PFSK-1 (cell line): ENCODE data around the gene STRA8.

Experiments used
- FOXP2 ChIP-seq: optimal IDR thresholded peaks from 2 replicates; pipeline ENCODE3; 2011; ENCODE audit warnings: borderline replicate concordance, control low read depth, inconsistent platforms; ENCODE audit not compliant: insufficient read depth; ENCODE audit errors: extremely low read length, extremely low read depth
- POLR2AphosphoS5 ChIP-seq: IDR thresholded peaks from 2 replicates; pipeline ENCODE4 v1.6.1; 2012; ENCODE audit warnings: low read depth, mild to moderate bottlenecking, control low read depth, low read length, moderate library complexity
- REST ChIP-seq, 2 experiments: IDR thresholded peaks; 2 replicates each; pipeline versions ENCODE4 v1.6.1 to v1.8.0; 2011 to 2012; ENCODE audit warnings: low read depth in 2 of 2, low read length in 2 of 2, control low read depth in 1 of 2, inconsistent platforms in 1 of 2, mild to moderate bottlenecking in 1 of 2, moderate library complexity in 1 of 2; ENCODE audit not compliant: insufficient read depth in 1 of 2
- SIN3A ChIP-seq: IDR thresholded peaks from 2 replicates; pipeline ENCODE4 v1.6.1; 2012; ENCODE audit warnings: mild to moderate bottlenecking, low read length, moderate library complexity, borderline replicate concordance; ENCODE audit not compliant: insufficient read depth
- TAF1 ChIP-seq: IDR thresholded peaks from 2 replicates; pipeline ENCODE4 v1.6.1; 2012; ENCODE audit warnings: low read length, control low read depth, borderline replicate concordance; ENCODE audit not compliant: insufficient read depth

- TF ChIP-seq FOXP2: no peak
- no peak for TF ChIP-seq POLR2AphosphoS5
- TF ChIP-seq SIN3A: no peak
- TF ChIP-seq TAF1: no peak
- TF ChIP-seq REST (IDR thresholded peaks at IDR 0.05; ENCODE audit: insufficient read depth in 1 of 2, low read depth in 2 of 2, low read length in 2 of 2): no peak
Measured at GRCh38 chr7:135238112-135238744, 4.6 kb downstream of the STRA8 start.
